Bronchial smooth muscle cell (primary cell): ENCODE results near the gene ATP6V1D. TPM values are rescaled to one million over a fixed set of nuclear protein-coding genes. Genes with fewer than 3 reads are reported as not detected.

ENCODE experiments used
- total RNA-seq: library from RNA; depleted of rRNA; stranded (reverse); fragments of >200 nt; gene quantifications from 2 replicates; pipeline ENCODE4 v1.2.1, GENCODE V29; 2014

Gene ATP6V1D
- 69.3 and 119 TPM in 2 replicates for total RNA-seq

GRCh38 chr14:67359775-67360469, at the start of gene ATP6V1D, which contains the start of gene EIF2S1:
Gene ATP6V1D, minus strand, starts transcription at chr14:67359804. Its CDS starts 106 bp downstream, at chr14:67359698.
Gene EIF2S1, plus strand, starts transcription at chr14:67360328. Its CDS starts 4,440 bp downstream, at chr14:67364768.

Other genes with a start within 250 kb of the ATP6V1D start
- gene GARIN2, start 170.4 kb downstream of the ATP6V1D start, total RNA-seq, result not detected in 2 replicates
- gene PALS1, start 118.4 kb downstream of the ATP6V1D start, total RNA-seq, result 16.8 and 29.8 TPM in 2 replicates
- gene EIF2S1, start 524 bp upstream of the ATP6V1D start, total RNA-seq, result 165 and 201 TPM in 2 replicates
- gene PLEK2, start 52.4 kb upstream of the ATP6V1D start, total RNA-seq, result 2.6 and 6.5 TPM in 2 replicates
- gene TMEM229B, start 128.9 kb upstream of the ATP6V1D start, total RNA-seq, result 0.32 and 0.60 TPM in 2 replicates
- gene PLEKHH1, start 173.5 kb upstream of the ATP6V1D start, total RNA-seq, result under 0.01 and 0.34 TPM in 2 replicates
- gene PIGH, start 240.5 kb upstream of the ATP6V1D start, total RNA-seq, result 7.4 and 10.5 TPM in 2 replicates